NCI-H187 treated with DMSO at 0.1 percent for 48 hours (cell line): ENCODE measurements around the gene ACSL3.
"Not testable (repeated sequence)": the region's sequence is repeated elsewhere in the genome, so short reads cannot be mapped to it uniquely, and the experiment has no call there.

Source experiments
- DNase-seq: peaks from one replicate; lab custom pipeline; 2025; lab: John Stamatoyannopoulos, UW

ACSL3 gene

GRCh38 chr2:222976521-222977061, 115.8 kb downstream of the ACSL3 start:
- no peak for DNase-seq

- DNase-seq, result no peak
Measured at GRCh38 chr2:222977121-222977520, 116.3 kb downstream of the ACSL3 start.

DNA sequence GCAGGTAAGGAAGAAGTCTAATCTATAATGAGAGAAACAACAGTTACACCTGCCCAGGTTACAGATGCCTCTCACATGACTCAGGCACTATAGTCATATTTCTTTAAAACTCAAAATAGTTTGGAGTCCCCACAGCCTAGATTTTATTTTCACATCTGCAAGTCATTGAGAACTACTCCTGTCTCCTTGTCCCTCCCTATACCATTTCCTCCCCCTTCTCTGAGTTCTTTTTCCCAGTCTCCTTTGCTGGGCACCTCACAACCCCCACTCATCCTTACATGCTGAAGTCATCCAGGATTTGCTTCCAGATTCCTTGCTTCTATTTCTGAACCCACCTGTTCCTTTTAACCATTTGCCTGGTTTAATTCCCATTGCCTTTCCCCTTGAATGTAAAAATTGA, 118.0 kb downstream of the ACSL3 start:
- DNase-seq, result no peak

- DNase-seq, result no peak
Measured at GRCh38 chr2:222979484-222979883, 118.6 kb downstream of the ACSL3 start.

- DNase-seq, result no peak
Measured at GRCh38 chr2:222982010-222982908, 121.4 kb downstream of the ACSL3 start.

GRCh38 chr2:222982909-222983265, 122.1 kb downstream of the ACSL3 start:
- no peak for DNase-seq

DNA sequence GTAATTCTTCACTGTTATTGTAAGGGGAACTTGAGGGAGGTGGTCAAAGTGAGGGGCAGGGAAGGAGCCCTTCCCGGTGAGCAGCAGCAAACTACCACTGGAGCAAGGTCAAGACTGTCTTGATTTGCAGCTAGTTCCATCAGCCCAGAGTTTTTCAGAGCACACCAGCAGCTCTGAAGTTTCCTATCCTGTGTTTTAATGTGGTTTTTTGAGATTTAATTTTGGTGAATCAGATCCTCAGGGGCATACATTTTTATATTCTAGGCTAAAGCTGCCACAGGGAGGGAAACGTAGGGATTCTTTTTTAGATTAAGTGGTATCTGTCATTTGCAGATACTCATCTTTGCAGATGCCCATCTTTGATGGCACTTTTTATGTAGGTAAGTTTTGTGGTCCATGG, 124.1 kb downstream of the ACSL3 start:
- DNase-seq, result no peak

DNA sequence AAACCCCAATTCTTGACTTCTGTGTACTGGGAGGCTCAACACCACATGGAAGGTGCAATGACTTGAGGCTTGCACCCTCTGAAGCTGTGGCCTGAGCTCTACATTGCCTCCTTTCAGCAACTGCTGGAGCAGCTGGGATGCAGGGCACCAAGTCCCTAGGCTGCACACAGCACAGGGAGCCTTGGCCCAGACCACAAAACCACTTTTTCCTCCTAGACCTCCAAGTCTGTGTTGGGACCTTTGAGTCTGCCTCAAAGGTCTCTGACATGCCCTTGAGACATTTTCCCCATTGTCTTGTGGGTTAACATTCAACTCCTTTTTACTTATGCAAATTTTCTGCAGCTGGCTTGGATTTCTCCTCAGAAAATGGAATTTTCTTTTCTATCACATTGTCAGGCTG, 128.6 kb downstream of the ACSL3 start:
- no peak for DNase-seq

GRCh38 chr2:222990206-222990605, 129.4 kb downstream of the ACSL3 start:
- DNase-seq, result not testable (repeated sequence)

DNA sequence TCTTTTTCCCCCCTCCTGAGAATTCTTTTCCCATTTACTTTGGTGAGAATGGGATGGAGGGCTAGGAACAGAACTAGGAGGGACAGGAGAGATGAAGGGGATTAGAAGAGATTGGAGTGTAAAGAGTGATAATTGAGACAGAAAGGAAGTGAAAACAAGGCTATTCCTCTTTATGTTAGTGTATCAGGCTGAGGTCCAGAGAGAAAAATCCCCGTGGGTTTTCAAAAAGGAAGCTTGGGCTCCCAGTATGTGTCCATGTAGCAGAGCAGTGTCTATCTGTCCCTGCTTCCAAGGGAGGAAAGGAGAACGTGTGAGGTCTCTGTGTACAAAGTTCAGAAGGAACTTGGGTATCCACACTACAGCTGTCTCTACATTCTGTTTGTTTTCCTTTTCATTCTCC, 131.3 kb downstream of the ACSL3 start:
- no peak for DNase-seq
